DMS153 treated with DMSO at 0.1 percent for 48 hours (cell line): ENCODE measurements around the gene SLAMF1.
"Not testable (repeated sequence)": the region's sequence is repeated elsewhere in the genome, so short reads cannot be mapped to it uniquely, and the experiment has no call there.

Source experiments
- DNase-seq: peaks from one replicate; lab custom pipeline; 2025; ENCODE audit not compliant: unreplicated experiment; lab: John Stamatoyannopoulos, UW

SLAMF1 gene

GRCh38 chr1:160646711-160647328 is at the start of gene SLAMF1:
Gene SLAMF1 (minus strand): TSS chr1:160647044. CDS start chr1:160646945, 99 bp downstream.
- no peak for DNase-seq

- not testable (repeated sequence) for DNase-seq
These were observed 45.5 kb upstream of the SLAMF1 start for GRCh38 chr1:160692390-160692789.

- DNase-seq = no peak
These were observed 38.4 kb upstream of the SLAMF1 start for GRCh38 chr1:160685266-160685665.

GRCh38 chr1:160682983-160683865 is 36.4 kb upstream of the SLAMF1 start:
- no peak for DNase-seq

- no peak for DNase-seq
These were observed 35.0 kb upstream of the SLAMF1 start for GRCh38 chr1:160681891-160682140.

- peak; percentile 29 for DNase-seq
These were observed 34.4 kb upstream of the SLAMF1 start for GRCh38 chr1:160681066-160681890.

- no peak for DNase-seq
These were observed 33.6 kb upstream of the SLAMF1 start for GRCh38 chr1:160680399-160680798.

GRCh38 chr1:160679893-160680292 is 33.0 kb upstream of the SLAMF1 start:
- DNase-seq = no peak

- DNase-seq = no peak
These were observed 30.2 kb upstream of the SLAMF1 start for GRCh38 chr1:160676869-160677597.

GRCh38 chr1:160675641-160676410 is 29.0 kb upstream of the SLAMF1 start:
- peak; percentile 60 for DNase-seq

- no peak for DNase-seq
These were observed 27.6 kb upstream of the SLAMF1 start for GRCh38 chr1:160674415-160674814.

GRCh38 chr1:160672789-160673695 is 26.2 kb upstream of the SLAMF1 start:
- DNase-seq = no peak

GRCh38 chr1:160671603-160672517 is 25.0 kb upstream of the SLAMF1 start:
- DNase-seq = no peak

- DNase-seq = no peak
These were observed 23.9 kb upstream of the SLAMF1 start for GRCh38 chr1:160670701-160671100.

GRCh38 chr1:160669802-160670201 is 23.0 kb upstream of the SLAMF1 start:
- DNase-seq = no peak

GRCh38 chr1:160669276-160669675 is 22.4 kb upstream of the SLAMF1 start:
- DNase-seq = no peak

GRCh38 chr1:160667896-160668295 is 21.1 kb upstream of the SLAMF1 start:
- no peak for DNase-seq

- DNase-seq = no peak
These were observed 19.2 kb upstream of the SLAMF1 start for GRCh38 chr1:160666079-160666442.
